ENCODE results near the gene CDH12.

Gene CDH12

GRCh38 chr5:21774281-21774680 is 1078.9 kb downstream of the CDH12 start:
- TF ChIP-seq TCF12 (IDR thresholded peaks at IDR 0.05; ENCODE audit: low read depth) (no peak), EP300 (IDR thresholded peaks at IDR 0.05; ENCODE audit: borderline replicate concordance) (no peak), EGR1 (IDR thresholded peaks at IDR 0.05) (no peak), CEBPB (IDR thresholded peaks at IDR 0.05) (no peak), NFIC (IDR thresholded peaks at IDR 0.05) (no peak), CREB1 (IDR thresholded peaks at IDR 0.05; ENCODE audit: low read depth) (no peak), RAD21 (IDR thresholded peaks at IDR 0.05; ENCODE audit: low read depth) (no peak)

DNA sequence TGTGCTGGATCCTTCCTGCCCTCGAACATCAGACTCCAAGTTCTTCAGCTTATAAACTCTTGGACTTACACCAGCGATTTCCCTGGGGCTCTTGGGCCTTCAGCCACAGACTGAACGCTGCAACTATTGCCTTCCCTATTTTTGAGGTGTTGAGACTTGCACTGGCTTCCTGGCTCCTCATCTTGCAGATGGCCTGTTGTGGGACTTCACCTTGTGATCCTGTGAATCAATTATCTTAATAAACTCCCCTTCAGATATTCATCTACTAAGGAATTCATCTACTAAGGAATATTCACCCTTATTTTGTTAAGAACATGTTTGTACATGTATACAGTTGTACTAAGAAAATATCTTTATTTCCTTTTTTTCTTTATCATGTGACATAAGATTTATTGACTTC is 1079.7 kb downstream of the CDH12 start:
- TF ChIP-seq YY1 (IDR thresholded peaks at IDR 0.05; ENCODE audit: low read depth) (no peak), CREB1 (IDR thresholded peaks at IDR 0.05; ENCODE audit: low read depth) (no peak), EP300 (IDR thresholded peaks at IDR 0.05; ENCODE audit: borderline replicate concordance) (no peak), FOXM1 (IDR thresholded peaks at IDR 0.05; ENCODE audit: borderline replicate concordance, low read depth) (no peak), ZBTB7A (IDR thresholded peaks at IDR 0.05; ENCODE audit: low read depth) (no peak), EGR1 (IDR thresholded peaks at IDR 0.05) (no peak), CEBPB (IDR thresholded peaks at IDR 0.05) (no peak), NFIC (IDR thresholded peaks at IDR 0.05) (no peak)

DNA sequence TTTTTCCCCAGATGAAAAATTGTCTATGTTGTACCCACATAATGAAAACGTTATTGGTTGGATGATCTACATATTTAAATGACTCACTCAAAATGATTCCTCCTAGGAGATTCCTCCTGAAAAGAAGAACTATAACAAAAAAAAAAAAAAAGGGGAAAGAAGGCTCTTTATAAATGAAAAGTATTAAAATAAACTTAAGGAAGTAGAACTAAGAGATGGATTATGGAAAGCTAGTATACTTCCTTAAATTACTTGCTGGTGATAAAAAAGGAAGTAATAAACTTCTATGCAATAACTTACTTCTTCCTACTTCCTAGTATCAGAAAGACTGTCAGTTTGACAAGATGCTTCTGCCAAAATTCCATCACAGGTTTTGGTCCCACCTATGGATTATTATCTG is 1087.7 kb downstream of the CDH12 start:
- no peak for TF ChIP-seq TEAD4 (IDR thresholded peaks at IDR 0.05)
- TF ChIP-seq USF1 (IDR thresholded peaks at IDR 0.05): no peak
- TF ChIP-seq ZBTB7A (IDR thresholded peaks at IDR 0.05; ENCODE audit: low read depth): no peak
- TF ChIP-seq, protein P1, sequence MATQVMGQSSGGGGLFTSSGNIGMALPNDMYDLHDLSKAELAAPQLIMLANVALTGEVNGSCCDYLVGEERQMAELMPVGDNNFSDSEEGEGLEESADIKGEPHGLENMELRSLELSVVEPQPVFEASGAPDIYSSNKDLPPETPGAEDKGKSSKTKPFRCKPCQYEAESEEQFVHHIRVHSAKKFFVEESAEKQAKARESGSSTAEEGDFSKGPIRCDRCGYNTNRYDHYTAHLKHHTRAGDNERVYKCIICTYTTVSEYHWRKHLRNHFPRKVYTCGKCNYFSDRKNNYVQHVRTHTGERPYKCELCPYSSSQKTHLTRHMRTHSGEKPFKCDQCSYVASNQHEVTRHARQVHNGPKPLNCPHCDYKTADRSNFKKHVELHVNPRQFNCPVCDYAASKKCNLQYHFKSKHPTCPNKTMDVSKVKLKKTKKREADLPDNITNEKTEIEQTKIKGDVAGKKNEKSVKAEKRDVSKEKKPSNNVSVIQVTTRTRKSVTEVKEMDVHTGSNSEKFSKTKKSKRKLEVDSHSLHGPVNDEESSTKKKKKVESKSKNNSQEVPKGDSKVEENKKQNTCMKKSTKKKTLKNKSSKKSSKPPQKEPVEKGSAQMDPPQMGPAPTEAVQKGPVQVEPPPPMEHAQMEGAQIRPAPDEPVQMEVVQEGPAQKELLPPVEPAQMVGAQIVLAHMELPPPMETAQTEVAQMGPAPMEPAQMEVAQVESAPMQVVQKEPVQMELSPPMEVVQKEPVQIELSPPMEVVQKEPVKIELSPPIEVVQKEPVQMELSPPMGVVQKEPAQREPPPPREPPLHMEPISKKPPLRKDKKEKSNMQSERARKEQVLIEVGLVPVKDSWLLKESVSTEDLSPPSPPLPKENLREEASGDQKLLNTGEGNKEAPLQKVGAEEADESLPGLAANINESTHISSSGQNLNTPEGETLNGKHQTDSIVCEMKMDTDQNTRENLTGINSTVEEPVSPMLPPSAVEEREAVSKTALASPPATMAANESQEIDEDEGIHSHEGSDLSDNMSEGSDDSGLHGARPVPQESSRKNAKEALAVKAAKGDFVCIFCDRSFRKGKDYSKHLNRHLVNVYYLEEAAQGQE (IDR thresholded peaks at IDR 0.05; ENCODE audit: low read depth): no peak
- TF ChIP-seq, protein P2, sequence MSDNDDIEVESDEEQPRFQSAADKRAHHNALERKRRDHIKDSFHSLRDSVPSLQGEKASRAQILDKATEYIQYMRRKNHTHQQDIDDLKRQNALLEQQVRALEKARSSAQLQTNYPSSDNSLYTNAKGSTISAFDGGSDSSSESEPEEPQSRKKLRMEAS (IDR thresholded peaks at IDR 0.05): no peak
- no peak for TF ChIP-seq EGR1 (IDR thresholded peaks at IDR 0.05)
- no peak for TF ChIP-seq FOXM1 (IDR thresholded peaks at IDR 0.05; ENCODE audit: borderline replicate concordance, low read depth)
- no peak for TF ChIP-seq EP300 (IDR thresholded peaks at IDR 0.05; ENCODE audit: borderline replicate concordance)
- no peak for TF ChIP-seq YY1 (IDR thresholded peaks at IDR 0.05; ENCODE audit: low read depth)
- TF ChIP-seq NFIC (IDR thresholded peaks at IDR 0.05): no peak

DNA sequence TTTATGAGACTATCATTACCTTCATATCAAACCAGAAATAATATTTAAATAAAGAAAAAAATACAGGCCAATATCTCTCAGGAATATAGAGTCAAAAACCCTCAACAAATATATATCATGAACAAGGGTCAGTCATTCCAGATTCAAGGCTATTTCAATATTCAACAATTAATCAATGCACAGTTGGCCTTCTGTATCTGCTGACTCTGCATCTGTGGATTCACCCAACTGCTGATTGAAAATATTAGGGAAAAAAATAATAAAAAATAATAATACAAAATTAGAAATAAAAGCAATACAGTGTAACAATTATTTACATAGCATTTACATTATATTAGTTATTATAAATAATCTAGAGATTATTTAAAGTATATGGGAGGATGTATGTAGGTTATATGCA is 1114.0 kb downstream of the CDH12 start:
- TF ChIP-seq TAF1 (IDR thresholded peaks at IDR 0.05; ENCODE audit: low read depth) (no peak), CEBPB (IDR thresholded peaks at IDR 0.05) (no peak), CREB1 (IDR thresholded peaks at IDR 0.05; ENCODE audit: low read depth) (no peak), ZBTB7A (IDR thresholded peaks at IDR 0.05; ENCODE audit: low read depth) (no peak), TCF12 (IDR thresholded peaks at IDR 0.05; ENCODE audit: low read depth) (no peak)

GRCh38 chr5:21723500-21723899 is 1129.6 kb downstream of the CDH12 start:
- TF ChIP-seq YY1 (IDR thresholded peaks at IDR 0.05; ENCODE audit: low read depth): no peak

DNA sequence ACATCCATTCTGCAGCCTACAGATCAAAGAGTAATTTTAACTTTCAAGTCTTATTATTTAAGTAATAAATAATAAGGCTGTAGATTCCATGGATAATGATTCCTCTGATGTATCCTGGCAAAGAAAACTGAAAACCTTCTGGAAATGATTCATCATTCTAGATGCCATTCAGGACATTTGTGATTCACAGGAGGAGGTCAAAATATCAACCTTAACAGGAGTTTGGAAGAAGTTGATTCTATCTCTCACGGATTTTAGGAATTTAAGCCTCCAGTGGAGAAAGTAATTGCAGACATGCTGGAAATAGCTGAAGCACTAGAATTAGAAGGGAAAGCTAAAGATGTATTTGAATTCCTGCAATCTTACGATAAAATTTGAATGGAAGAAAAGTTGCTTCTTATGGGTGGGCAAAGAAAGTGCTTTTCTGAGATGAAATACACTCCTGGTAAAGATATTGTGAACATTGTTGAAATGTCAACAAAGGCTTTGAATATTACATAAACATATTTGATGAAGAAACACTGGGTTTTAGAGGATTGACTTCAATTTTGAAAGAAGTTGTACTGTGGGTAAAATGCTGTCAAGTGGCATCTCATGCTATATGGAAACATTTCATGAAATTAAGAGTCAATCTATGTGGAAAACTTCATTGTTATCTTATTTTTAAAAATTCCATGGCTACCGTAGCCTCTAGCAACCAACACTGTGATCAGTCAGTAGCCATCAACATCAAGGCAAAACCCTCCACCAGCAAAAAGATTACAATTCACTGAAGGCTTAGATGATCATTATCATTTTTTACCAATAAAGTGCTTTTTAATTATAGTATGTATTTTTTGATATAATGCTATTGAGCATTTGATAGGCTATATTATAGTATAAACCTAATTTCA is 1141.0 kb downstream of the CDH12 start:
- TF ChIP-seq FOXM1 (IDR thresholded peaks at IDR 0.05; ENCODE audit: borderline replicate concordance, low read depth) (no peak), TCF12 (IDR thresholded peaks at IDR 0.05; ENCODE audit: low read depth) (no peak), CREB1 (IDR thresholded peaks at IDR 0.05; ENCODE audit: low read depth) (no peak), CEBPB (IDR thresholded peaks at IDR 0.05) (no peak), TEAD4 (IDR thresholded peaks at IDR 0.05) (no peak), ZBTB7A (IDR thresholded peaks at IDR 0.05; ENCODE audit: low read depth) (no peak)
- TF ChIP-seq, protein P2 (IDR thresholded peaks at IDR 0.05): no peak

DNA sequence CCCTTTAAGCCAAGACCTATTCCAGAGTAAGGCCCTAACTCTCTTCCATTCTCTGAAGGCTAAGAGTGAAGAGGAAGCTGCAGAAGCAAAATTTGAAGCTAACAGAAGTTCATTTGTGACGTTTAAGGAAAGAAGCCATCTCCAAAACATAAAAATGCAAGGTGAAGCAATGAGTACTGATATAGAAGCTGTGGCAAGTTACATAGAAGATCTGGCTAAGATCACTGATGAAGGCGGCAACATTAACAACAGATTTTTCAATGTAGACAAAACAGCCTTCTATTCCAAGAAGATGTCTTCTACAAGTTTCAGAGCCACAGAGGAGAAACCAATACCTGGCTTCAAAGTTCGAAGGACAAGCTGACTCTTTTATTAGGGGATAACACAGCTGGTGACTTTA is 1143.4 kb downstream of the CDH12 start:
- TF ChIP-seq FOXM1 (IDR thresholded peaks at IDR 0.05; ENCODE audit: borderline replicate concordance, low read depth) (no peak), USF1 (IDR thresholded peaks at IDR 0.05) (no peak), CEBPB (IDR thresholded peaks at IDR 0.05) (no peak), RAD21 (IDR thresholded peaks at IDR 0.05; ENCODE audit: low read depth) (no peak), EGR1 (IDR thresholded peaks at IDR 0.05) (no peak), TEAD4 (IDR thresholded peaks at IDR 0.05) (no peak), TAF1 (IDR thresholded peaks at IDR 0.05; ENCODE audit: low read depth) (no peak), CREB1 (IDR thresholded peaks at IDR 0.05; ENCODE audit: low read depth) (no peak)
- TF ChIP-seq, protein P1 (IDR thresholded peaks at IDR 0.05; ENCODE audit: low read depth): no peak
